Central memory CD4-positive, alpha-beta T cell (primary cell): Measurements from ENCODE around the gene PLA2G4F.

Experiments used
- DNase-seq: peaks from one replicate; pipeline ENCODE4 v3.0.0; 2022

Gene PLA2G4F

DNA sequence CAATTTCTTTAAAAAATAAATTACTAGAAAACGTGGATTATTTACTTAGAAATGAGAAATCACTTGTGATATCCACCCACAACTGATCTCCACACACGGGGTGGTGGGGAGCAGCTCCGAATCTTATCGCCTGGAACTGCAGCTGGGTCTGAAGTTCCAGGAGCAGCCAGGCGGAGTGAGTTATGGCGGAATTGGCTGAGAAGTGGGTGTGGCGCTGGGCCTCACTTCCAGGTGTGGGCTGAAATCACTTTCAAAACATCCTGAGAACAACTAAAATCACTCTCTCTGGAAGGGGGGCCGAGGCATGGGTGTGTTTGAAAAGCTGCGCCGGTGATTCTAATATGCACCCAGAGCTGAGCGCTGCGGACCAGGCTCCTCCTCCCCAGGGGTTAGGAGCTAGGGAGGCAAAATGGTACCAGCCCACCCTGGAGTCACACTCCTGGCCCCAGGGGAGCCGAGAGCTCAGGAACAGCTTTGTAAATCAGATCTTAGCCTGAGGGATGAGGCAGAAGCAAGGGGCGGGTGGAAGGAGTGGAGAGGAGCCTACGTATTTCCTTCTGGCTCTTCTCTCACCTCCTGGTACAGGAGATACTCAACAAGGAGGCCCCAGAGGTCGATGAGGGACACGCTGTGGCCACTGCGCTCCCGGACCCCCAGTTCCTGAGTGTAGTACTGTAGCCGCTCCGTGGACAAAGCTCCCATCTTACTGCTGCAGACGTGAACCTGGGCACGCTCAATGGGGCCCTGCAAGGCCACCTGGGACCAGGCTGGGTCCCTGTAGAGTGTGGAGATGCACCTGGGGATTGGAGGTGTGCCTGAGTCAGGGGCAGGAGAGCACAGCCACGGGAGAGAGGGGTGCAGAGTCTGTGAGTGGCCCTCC lies 9.6 kb downstream of the PLA2G4F start:
- DNase-seq, result no peak

DNA sequence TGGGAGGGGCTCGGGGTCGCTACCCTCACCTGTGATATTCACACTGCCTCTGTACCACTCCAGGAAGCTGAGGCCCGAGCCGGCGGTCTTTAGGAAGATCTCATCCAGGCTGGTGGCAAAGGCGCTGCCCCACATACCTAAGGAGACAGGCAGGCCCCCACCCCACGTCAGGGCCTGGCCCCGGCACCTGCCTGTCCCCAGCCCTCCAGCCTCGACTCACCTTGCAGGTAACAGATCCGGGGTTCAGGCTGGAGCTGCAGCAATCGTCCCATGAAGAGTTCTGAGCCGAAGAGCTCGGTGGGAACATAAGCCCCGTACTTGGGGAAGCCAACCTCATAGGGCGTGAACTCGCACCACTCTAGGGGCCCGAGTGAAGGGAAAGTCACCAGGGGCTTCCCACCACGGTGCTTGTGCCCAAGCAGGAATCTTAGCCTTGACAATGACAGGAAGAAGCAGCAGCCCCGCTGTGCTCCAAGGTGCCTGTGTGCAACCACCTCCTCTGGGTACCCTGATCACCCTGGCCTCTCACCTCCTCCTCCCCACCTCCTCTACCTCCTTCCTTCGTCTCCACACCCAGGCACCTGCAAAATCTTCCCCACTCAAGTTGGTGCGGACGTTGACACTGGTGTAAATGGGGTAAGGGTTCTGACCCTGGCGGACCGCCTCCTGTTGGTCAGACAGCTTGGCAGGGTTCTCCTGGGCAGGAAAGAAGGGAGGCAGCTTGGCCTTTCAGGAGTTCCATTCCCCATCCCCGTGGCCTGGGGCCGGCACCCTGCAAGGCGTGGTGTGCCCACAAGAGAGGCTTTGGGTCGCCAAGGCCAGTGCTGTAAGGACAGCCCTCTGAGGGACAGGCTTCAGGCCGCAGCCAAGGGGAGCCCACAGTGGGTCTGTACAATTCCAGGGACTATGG lies 10.6 kb downstream of the PLA2G4F start:
- DNase-seq, result no peak

DNA sequence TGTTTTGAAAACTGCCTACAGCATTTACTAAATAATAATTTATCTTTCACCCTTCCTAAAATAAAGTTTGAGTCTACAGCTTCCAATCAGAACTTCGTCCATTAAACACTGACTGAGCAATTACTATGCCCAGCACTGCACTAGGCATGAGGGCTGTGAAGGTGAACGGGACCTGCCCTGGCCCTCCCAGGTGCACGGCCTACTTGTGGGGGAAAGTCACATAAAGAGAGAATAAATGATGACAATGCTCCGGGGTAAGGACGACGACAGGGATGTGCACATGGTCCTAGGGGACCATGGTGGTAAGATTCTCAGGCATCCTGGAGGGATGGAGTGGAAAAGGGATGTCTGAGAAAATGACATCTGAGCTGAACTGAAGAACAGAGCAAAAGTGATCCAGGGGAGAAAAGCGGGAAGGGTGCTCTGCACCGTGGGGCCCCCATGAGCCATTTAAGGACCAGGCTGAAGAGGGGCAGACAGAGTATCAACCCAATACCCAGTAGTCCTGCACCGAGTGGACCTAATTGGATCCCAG lies 11.5 kb downstream of the PLA2G4F start:
- no peak for DNase-seq

DNA sequence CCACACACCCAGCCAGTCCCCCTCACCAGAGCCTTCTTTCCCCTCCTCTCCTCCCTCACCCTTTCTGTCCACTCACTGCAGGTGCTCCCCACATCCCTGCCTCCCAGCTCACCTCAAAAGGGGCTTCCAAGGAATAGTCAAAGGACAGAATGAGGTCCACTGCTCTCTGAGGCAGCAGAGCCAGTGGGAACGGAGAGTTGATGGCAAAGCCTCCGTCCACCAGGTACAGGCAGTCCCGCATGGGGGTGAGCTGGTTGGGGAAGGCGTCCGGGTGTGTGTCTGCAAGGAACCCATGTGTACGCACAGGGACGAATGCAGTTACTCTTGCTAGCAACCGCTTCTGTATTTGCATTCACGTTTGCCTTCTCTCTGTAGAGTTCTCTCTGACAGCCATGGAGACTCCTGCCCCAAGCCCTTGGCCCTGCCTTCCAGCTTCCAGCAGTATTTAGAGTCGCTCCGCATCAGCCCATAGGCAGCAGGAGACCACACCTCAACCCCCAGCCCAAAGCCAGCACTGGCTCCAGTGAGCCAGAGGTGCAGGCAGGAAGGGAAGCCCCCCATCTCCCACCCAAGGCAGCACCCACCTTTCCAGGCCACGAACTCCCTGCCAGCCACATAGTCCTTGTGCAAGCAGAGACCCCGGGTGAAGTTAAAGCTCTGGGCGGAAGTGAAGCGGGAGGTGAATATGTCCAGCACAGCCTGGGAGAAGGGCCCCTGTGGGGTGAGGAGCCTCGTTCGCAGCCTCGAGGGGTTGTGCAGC lies 12.4 kb downstream of the PLA2G4F start:
- no peak for DNase-seq

DNA sequence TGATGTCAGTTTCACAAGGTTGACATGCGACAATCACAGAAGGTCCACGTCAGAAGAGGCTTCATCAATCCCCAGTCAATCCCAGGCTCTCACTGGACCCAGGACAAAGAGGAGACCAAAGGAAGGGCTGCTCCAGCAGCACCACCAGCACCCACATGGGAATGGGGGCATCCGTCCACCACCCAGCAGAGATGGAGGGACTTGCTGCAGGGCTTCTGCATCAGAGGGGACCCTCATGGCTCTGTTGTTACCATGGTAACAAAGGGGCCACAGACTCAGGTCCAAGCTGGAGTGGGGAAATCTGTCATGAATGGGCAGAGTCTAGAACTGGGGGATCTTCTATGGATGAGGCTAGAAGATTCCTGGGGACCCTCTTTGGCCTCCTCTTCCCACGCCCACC lies 13.1 kb downstream of the PLA2G4F start:
- DNase-seq, result no peak

DNA sequence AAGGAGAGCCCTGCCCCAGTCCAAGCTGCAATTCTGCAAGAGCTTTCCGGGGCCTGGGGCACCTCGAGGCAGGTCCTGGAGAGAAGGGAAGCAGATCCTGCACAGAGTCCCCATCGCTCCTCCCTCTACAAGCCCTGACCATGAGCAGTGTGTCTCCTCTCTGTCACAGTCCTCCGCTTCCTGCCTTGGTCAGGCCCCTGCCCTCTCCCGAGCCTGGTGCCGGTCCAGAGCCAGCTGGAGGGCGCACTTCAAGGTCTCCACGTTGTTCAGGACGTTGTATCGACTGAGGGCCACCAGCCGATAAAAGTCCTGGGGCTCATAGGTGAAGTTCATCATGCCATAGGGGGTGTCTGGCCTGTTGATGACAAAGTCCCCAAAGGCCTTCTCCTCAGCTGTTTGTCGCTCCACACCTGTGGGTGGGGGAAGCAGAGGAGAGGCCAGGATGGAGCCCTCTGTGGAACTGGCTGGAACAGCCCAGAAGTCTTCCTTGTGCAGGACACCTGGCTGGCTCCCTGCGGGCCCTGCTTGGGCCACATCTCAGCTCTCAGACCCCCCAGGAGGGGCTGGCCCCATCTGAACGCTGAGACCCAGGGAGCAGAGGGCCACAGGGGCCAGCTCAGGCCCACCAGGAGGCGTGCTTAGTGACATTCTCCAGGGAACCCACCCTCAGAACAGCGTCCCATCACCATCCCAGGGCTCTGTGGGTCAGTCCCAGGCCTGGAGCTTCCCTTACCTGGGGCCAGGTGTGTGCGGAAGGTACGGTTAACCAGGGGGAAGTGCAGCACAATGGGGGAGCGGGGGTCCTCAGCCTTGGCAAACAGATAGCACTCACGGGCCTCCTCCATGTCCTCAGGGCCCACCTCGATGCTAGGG lies 14.4 kb downstream of the PLA2G4F start:
- no peak for DNase-seq

DNA sequence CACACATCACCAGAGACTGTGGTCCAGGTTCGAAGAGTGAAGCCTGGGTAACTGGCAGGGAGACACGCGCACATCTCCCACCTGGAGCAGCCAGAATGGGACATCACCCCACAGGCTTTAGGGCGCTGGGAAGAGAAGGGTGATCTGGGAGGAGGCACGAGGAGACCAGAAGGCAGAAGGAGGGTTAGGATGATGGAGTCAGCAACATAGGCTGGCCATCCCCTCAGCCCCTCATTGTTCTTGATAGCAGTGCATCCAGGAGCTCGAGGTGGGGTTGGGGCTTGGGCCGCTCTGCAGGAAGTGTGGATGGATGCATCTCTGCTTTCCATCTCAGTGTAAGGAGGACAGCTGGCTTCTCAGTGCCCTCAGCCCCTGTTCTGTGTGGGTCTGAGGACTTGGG lies 15.2 kb downstream of the PLA2G4F start:
- no peak for DNase-seq

DNA sequence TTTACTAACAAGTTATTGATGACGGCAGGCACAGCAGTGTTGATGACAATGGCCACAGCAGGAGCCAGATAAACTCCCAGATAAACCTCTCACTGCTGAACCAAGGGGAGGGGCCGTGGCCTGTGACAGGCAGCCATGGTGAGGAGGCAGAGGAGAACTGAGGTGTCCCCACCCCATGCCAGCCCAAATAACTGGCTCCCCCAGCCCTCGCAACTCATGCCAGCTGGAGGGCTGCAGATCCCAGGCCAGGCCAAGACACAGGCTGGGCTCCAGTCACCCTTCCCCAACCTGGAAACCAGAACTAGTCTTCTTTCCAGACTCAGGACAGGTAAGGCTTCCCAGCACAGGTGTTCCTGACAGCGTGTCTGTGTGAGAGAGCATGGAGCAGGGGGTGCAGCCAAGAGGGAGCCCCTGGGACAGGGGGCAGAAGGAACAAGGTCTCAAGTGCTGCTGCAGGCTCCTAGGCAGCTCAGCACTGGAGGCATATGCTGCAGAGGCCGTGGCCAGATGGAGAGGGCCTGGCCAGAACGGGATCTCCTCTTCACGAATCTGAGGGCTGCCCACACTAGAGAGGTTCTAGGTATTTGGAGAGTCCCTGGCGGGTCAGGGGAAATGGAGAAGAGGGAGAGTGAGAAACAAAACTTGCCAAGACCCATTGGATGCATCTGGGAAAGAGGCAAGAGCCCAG lies 15.9 kb downstream of the PLA2G4F start:
- no peak for DNase-seq

DNA sequence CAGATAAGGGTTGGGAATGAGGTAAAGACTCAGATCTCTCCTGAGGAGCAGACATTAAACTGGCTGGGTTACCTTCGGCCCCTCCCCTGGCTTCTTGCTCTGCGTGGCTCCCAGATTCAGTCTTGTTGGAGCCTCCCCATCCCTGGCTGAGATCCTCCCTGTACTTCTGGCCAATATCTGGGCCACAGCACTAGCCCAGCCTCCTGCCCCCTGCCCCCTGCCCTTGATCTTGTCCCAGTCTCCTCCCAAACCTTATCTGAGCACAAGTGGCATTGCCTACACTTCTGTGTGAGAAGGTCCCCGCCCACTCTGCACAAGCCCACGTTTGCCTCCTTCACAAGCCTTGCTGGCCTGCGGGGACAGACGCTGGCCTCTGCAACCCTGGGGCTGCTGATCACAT lies 16.8 kb downstream of the PLA2G4F start:
- no peak for DNase-seq

DNA sequence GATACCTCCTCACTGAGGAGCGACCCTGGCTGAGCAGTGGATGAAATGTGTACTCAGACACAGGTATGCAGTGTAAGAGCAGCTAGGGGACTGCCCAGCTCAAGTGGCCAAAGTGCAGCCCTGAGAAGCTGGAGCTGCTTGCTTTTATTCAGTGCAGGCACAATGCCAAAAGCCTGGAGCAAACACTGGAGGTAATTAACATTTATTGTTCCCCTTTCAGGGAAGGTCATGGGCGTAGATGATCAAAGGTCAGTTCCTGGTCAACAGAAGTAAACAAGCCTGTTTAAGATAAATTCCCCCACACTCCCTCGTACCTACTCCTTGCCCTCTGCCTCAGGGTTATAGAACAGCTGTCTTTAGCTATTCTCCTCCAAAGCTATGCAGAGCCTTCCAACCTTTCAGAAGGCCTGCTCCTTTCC lies 17.5 kb downstream of the PLA2G4F start:
- DNase-seq, result no peak

DNA sequence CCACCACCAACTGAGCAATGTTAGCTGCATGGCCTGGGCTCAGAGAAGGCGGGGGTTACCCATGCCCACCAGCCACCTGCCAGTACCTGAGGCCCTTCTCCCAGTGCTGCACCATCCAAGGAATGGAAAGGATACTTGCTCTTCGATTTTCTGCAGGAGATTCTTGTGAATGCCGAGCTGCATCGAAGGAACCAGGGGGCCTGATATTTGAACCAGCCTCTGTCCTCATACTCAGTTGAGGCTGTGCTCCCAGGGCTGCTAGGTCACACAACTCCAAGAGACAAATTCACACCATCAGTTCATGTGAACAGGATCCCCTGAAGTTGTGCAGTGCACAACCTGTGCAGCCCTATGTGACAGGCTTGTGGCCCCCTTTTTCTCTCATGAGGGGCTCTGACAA lies 18.0 kb downstream of the PLA2G4F start:
- no peak for DNase-seq

DNA sequence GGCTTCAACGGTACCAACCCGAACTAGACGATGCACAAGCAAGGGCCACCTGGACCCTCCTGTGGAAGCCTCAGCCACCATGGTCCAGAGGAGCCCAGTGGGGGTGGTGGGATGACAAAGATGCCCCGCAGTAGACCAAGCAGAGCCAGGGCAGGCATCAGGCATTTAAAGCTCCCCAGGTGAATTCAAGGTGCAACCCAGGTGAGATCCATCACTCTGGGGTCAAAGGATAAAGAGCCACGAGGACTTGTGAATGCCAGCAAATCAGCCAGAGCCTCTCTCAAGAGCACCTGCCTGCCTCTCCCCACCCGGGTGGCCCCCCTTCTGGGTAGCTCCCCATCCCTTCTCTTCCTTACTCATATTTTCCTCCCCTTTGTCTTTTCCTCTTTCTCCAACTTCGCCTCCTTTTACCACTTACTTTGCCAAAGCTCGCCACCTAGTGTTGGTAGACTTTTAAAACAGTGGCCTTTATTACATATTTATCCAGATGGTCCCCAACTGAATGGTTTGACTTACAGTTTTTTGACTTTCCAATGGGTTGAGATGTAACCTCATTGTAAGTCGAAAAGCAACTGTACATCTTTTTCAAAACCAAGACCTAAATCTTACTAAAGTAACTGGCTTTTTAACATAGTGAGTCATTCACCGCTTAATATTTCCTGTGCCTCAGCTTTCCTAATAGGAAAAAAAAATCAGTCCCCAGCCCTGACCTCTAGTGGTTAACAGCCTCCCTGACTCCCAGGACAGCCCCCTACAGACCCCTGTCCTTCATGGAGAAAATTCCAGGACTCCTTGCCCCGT lies 18.8 kb downstream of the PLA2G4F start:
- no peak for DNase-seq

DNA sequence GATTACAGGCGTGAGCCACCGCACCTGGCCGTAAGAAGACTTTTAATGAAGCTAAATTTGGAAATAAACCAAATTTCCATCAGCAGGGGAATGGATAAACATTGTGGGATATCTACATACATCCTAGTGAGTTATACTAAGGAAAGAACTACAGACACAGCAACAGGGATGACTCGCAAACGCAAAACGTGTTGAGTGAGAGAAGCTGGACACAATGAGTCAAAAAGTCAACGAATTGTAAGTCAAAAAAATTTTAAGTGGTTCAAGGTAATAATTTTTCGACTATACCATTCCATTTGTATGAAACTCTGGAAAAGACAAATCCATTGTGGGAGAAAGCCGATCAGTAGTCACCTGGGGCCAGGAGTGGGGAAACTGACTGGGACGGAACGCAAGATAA lies 19.9 kb downstream of the PLA2G4F start:
- DNase-seq, result no peak

DNA sequence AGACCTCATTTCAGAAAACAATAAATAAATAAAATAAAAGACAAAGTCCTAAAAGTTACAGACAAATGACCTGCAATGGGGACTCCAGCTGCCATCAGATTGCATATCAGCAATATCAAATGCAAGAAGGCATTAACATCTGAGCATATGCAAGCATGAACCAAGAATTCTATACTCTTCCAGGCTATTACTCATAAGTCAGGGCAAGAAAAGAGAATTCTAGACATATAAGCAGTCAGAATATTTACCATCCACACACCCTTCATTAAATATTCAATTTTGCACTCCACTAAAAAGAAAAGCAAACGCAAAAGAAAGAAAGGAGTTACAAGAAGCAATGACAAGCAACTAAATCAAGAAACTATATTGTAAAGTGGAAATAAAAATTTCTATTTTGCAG lies 21.1 kb downstream of the PLA2G4F start:
- DNase-seq, result no peak

DNA sequence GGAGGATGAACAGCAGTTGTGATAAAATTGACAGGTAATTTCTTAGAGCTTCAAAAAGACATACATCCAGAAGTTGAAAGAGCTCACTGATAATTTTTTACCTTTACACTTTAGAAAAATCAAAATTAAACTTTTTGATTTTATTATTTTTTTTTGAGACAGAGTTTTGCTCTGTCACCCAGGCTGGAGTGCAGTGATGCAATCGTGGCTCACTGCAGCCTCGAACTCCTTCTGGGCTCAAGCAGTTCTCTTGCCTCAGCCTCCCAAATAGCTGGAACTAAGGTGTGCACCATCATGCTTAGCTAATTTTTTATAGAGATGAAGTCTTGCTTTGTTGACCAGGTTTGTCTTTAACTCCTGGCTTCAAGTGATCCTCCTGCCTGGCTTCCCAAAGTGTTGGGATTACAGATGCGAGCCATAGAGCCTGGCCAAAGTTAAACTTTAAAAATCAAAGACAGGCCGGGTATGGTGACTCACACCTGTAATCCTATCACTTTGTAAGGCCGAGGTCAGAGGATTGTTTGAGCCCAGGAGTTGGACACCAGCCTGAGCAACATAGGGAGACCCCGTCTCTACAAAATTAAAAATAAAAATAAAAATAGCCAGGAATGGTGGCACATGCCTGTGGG lies 21.7 kb downstream of the PLA2G4F start:
- no peak for DNase-seq

DNA sequence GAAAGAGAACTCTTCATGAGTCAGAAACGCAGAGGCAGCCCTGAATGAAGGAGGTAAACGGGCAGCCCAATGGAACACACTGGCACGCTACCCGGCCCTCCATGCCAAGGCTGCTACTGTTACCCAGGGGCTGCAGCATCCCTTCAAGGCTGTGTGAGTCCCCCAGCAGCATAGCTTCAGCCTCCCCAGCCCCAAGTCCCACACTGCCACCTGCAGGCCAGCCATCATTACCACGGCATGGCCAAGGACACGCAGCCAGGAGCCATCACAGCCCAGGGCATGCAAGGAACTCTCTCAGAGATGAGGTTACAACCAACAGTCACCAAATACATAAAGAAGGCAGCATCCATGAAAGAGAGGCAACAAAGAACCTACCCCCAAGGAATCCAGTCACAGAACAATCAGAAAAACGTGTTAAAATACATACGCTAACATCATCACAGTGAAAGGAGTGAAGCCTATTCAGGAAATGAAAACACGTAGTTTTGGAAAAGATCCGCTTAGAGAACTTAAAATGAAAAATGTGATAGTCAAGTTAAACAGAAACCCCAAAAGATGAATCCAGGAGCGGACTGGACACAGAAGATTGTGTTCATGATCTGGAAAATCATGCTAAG lies 22.4 kb downstream of the PLA2G4F start:
- no peak for DNase-seq

DNA sequence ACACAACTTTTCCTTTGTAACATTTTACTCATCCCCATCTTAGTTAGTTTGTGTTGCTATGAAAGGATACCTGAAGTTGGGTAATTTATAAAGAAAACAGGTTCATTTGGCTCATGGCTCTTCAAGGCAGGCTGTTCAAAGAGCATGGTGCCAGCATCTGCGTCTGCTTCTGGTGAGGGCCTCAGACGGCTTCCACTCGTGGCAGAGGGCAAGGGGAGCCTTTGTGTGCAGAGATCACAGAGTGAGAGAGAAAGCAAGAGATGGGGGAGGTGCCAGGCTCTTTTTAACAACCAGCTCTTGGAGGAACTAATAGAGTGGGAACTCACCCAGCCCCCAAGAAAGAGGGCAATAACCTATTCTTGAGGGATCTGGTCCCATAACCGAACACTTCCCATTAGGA lies 23.1 kb downstream of the PLA2G4F start:
- DNase-seq, result no peak

DNA sequence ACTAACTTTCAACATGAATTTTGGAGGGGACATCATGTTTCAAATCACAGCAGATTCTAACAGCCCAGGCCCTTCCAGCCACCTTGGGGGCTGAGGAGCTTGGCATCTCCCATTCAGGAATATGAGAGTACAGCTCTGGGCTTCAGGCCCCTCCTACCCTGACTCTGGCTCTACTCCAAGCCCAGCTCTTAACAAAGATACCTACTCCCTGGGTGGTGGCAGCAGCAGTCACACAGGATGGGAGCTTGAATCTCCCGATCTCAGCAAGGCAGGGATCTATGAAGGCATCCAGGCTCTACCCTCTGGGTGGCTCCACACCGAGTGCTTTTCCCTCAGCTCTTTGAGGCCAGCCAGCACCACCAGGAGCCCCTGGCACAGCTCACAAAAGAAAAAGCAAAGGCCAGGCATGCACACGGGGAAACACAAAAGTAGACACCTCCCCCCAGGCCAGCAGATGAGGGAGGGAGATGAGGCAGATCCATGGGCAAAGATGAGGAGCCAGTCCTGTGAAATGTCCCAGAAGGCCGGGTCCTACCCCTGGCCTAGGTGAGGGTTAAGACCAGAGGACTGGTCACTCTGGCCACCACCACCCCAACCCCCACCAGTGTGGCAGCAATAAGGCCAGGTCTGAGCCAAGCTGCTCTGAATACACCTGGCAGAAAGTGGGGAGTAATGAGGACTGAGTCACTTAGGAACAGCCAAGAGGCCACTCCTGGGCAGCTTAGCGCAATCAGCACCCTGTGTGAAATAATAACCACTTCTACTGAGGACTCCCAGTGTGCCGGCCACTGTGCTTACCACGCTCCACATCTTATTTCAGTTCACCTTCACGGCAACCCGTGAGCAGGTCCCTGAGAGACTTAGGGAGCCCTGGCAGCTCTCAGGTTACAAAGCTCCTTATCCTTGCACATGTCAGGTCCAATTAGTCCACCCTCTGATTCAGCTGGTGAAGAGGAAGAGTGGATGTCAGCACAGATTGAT lies 24.3 kb downstream of the PLA2G4F start:
- no peak for DNase-seq
